ENCODE measurements around the gene FABP1.

Gene FABP1

DNA sequence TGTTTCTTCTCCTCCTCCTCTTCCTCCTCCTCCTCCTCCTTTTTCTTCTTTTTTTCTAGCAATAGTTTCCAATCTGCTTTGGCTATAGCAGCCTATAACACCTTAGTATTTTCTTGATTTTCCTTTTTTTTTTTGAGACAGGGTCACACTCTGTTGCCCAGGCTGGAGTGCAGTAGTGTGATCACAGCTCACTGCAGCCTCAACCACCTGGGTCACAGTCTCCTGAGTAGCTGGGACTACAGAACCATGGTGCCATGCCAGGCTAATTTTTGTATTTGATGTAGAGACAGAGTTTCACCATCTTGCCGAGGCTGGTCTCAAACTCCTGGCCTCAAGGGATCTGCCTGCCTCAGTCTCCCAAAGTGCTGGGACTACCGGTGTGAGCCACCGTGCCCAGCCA lies 31.6 kb upstream of the FABP1 start:
- Mint-ChIP-seq H3K27me3 (peaks cover 15% of the 10 kb centered on the region), H3K4me1 (no peaks in the 10 kb centered on the region), H3K36me3 (ENCODE audit: insufficient read depth) (no peaks in the 10 kb centered on the region), H3K9me3 (no peaks in the 10 kb centered on the region), H3K27ac (ENCODE audit: low read depth) (no peak overlapping the region), H3K4me3 (no peak overlapping the region)
- ATAC-seq (replicated peaks; ENCODE audit: extremely low read depth, poor library complexity, severe bottlenecking), result no peak
- no peak for DNase-seq (ENCODE audit: low spot score in 2 of 2)

DNA sequence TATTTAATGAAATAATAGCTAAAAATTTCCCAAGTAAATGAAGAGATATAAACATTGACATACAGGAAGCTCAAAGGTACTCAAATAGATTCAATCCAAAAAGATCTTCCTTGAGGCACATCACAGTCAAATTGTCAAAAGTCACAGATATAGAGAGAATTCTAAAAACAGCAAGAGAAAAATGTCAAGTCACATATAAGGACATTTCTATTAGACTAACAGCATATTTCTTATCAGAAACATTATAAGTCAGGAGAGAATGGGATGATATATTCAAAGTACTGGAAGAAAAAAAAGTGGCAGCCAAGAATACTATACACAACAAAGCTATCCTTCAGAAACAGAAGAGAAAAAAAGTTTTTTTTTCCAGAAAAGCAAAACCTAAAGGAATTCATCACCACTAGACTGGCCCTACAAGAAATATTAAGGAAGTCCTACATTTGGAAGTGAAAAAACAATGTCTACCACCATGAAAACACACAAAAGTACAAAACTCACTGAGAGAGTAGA lies 21.1 kb upstream of the FABP1 start:
- Mint-ChIP-seq H3K27ac (ENCODE audit: low read depth) (no peak overlapping the region), H3K27me3 (peaks cover 61% of the 10 kb centered on the region), H3K36me3 (ENCODE audit: insufficient read depth) (peaks cover 1% of the 10 kb centered on the region), H3K4me1 (no peaks in the 10 kb centered on the region), H3K9me3 (peaks cover 26% of the 10 kb centered on the region), H3K4me3 (no peak overlapping the region)
- DNase-seq (ENCODE audit: low spot score in 2 of 2) (no peak), ATAC-seq (replicated peaks; ENCODE audit: extremely low read depth, poor library complexity, severe bottlenecking) (no peak)

DNA sequence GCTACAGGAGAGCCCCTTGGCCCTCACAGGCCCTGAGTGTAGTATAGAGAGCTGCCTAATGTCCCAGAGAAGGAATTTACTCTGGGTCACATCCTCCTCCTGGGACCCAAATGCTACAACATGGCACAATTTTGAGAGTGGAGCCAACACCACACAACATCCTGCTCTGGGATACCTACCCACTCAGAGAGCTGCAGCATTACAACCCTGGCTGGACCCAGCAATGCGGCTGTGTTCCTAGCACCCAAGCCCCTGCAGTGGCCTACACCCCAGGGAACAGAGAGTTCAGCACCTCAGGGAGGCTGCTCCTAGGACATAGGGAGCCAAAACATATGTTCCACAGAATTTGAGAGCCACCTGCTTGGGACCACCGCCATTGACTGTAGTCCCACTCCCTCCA lies 19.3 kb upstream of the FABP1 start:
- Mint-ChIP-seq H3K9me3 (peaks cover 20% of the 10 kb centered on the region), H3K4me1 (no peaks in the 10 kb centered on the region), H3K4me3 (no peak overlapping the region), H3K27me3 (peaks cover 72% of the 10 kb centered on the region), H3K36me3 (ENCODE audit: insufficient read depth) (peaks cover 1% of the 10 kb centered on the region), H3K27ac (ENCODE audit: low read depth) (no peak overlapping the region)
- no peak for DNase-seq (ENCODE audit: low spot score in 2 of 2)
- ATAC-seq (replicated peaks; ENCODE audit: extremely low read depth, poor library complexity, severe bottlenecking), result no peak

DNA sequence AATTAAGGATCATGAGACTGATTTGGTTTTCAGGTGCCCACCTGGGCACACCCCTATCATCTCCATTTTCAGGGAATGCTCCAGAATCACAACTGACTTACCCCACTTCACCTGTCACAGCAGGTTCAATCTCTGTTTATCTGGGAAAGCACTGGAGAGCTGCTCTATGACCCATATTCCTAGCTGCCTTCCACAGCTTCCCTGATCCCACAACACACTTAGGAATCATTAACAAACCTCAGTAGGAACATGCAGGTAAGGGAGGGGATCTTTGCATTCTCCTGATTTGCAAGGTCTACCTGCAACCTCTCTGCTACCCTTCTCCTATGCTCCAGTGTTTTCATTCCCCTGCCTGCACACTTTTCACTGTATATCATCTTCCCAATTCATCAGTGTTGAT lies 18.7 kb upstream of the FABP1 start:
- no peak for ATAC-seq (replicated peaks; ENCODE audit: extremely low read depth, poor library complexity, severe bottlenecking)
- Mint-ChIP-seq H3K9me3 (peaks cover 17% of the 10 kb centered on the region), H3K4me3 (no peak overlapping the region), H3K27ac (ENCODE audit: low read depth) (no peak overlapping the region), H3K4me1 (no peaks in the 10 kb centered on the region), H3K27me3 (peaks cover 72% of the 10 kb centered on the region), H3K36me3 (ENCODE audit: insufficient read depth) (peaks cover 1% of the 10 kb centered on the region)
- no peak for DNase-seq (ENCODE audit: low spot score in 2 of 2)

DNA sequence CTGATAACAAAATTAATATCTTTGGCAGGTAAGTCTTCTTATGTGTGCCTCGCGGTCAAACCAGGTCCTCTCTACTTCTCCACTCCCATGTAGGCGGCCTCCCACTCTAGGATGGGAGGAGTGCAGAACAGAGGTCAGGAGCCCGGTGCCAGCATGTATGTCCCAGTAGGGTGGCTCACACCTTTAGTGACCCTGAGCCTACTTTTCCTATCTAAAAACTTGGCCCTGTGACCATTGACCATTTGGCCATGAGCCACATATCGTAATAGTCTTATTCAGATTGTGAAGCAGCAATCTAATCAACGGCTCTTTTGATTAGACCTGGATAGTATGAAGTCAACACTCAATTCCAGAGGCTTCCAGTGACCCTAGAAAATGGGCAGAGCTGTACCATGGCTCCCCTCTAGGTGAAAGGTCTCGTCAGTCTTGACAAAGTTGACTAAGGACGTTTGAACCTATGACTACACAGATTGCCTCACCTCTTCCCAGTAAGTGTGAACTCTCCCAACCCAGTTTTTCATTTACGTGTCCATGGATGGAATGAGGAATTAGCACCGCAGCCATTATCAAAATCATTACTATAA lies 17.1 kb upstream of the FABP1 start:
- DNase-seq (ENCODE audit: low spot score in 2 of 2), result no peak
- Mint-ChIP-seq H3K9me3 (peaks cover 17% of the 10 kb centered on the region), H3K27ac (ENCODE audit: low read depth) (no peak overlapping the region), H3K36me3 (ENCODE audit: insufficient read depth) (peaks cover 1% of the 10 kb centered on the region), H3K27me3 (peaks cover 86% of the 10 kb centered on the region), H3K4me1 (no peaks in the 10 kb centered on the region), H3K4me3 (no peak overlapping the region)
- no peak for ATAC-seq (replicated peaks; ENCODE audit: extremely low read depth, poor library complexity, severe bottlenecking)

DNA sequence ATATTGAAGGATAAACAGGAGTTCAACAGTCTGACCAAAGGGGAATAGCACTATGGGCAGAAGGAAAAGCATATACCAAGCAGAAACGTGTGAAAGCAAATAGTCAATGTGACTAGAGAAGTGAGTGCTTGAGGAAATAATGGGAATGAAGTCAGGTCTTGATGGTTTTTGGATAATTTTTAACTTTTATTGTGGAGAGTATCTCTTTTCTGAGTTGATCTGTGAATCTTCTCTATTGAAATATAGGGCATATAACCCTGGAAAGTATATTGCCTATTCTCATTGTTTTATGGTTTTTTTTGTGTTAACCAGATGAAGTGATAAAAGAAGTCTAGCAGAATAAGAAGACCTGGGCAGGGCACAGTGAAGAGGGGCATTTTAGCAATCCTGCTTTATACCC lies 16.4 kb upstream of the FABP1 start:
- H3K36me3 Mint-ChIP-seq (ENCODE audit: insufficient read depth), result peaks cover 1% of the 10 kb centered on the region

DNA sequence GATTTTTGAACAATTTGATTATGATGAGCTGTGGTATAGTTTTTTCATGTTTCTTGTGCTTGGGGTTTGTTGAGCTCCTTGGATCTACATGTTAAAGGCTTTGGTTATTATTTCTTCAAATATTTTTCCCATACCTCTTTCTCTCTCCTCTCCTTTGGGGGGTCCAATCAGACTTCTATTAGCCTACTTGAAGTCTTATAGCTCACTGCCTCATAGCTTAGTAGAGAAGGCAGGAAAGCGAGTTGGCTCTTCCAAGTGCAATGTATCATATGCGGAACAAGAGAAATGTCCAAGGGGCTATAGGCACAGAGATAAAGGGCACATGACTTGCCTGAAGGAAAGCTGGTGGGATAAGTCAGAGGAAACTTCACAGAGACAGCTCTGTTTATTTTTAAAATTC lies 14.1 kb upstream of the FABP1 start:
- Mint-ChIP-seq H3K27me3 (peaks cover 80% of the 10 kb centered on the region), H3K36me3 (ENCODE audit: insufficient read depth) (no peaks in the 10 kb centered on the region), H3K4me3 (no peak overlapping the region), H3K4me1 (no peaks in the 10 kb centered on the region), H3K27ac (ENCODE audit: low read depth) (no peak overlapping the region), H3K9me3 (no peaks in the 10 kb centered on the region)
- no peak for DNase-seq (ENCODE audit: low spot score in 2 of 2)
- no peak for ATAC-seq (replicated peaks; ENCODE audit: extremely low read depth, poor library complexity, severe bottlenecking)

More for the DNA sequence above, 16.4 kb upstream of the FABP1 start:
- no peak overlapping the region for H3K27ac Mint-ChIP-seq (ENCODE audit: low read depth)
- DNase-seq (ENCODE audit: low spot score in 2 of 2), result no peak
- peaks cover 14% of the 10 kb centered on the region for H3K9me3 Mint-ChIP-seq
- ATAC-seq (replicated peaks; ENCODE audit: extremely low read depth, poor library complexity, severe bottlenecking), result no peak
- H3K4me3 Mint-ChIP-seq, result no peak overlapping the region
- no peaks in the 10 kb centered on the region for H3K4me1 Mint-ChIP-seq
- H3K27me3 Mint-ChIP-seq, result peaks cover 90% of the 10 kb centered on the region

DNA sequence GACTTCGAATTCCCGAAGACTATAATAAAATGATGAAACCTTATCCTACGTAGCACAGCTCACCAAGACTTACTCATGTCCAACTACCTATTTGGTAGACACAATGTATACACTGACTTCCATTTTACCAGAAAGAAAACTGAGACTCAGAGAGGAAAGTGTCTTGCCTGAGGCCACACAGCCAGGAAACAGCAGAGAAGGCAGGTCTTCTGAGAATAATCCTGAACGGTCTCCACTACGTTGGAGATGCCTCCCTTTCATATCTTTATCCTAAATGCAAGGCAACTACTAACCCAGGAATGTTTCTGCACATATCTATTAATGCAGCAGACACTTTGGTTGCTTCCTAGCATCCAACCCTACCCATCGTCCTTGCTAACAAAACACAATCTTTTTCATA lies 11.9 kb upstream of the FABP1 start:
- Mint-ChIP-seq H3K27me3 (peaks cover 80% of the 10 kb centered on the region), H3K9me3 (no peaks in the 10 kb centered on the region), H3K4me1 (no peaks in the 10 kb centered on the region), H3K4me3 (no peak overlapping the region), H3K27ac (ENCODE audit: low read depth) (no peak overlapping the region), H3K36me3 (ENCODE audit: insufficient read depth) (peaks cover 2% of the 10 kb centered on the region)
- no peak for DNase-seq (ENCODE audit: low spot score in 2 of 2)
- ATAC-seq (replicated peaks; ENCODE audit: extremely low read depth, poor library complexity, severe bottlenecking), result no peak

DNA sequence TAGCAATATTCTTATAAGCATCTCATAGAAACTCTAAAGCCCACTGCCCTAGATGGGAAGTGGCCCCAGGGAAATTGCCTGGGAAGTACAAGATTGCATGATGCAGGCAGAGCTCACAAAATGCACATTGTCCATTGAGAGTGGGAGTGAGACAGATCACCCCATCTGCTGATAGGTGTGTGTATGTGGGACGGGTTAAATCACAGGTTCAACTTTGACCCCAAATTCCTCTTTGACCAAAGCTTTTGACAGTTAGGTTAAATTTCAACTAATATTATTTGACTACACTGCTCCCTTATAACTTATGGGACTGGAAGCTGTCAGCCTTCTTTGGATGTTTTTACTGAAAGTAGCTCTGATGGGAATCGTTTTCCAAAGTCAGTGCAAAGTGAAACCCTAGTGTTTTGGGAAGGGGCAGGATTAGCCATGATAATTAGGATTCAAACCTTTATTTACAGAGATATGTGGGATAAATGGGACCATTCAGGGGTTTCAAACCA lies 11.4 kb upstream of the FABP1 start:
- no peak for ATAC-seq (replicated peaks; ENCODE audit: extremely low read depth, poor library complexity, severe bottlenecking)
- H3K4me3 Mint-ChIP-seq, result no peak overlapping the region
- no peak for DNase-seq (ENCODE audit: low spot score in 2 of 2)
- H3K9me3 Mint-ChIP-seq, result no peaks in the 10 kb centered on the region
- H3K27me3 Mint-ChIP-seq, result peaks cover 78% of the 10 kb centered on the region
- no peaks in the 10 kb centered on the region for H3K4me1 Mint-ChIP-seq
- H3K27ac Mint-ChIP-seq (ENCODE audit: low read depth), result no peak overlapping the region
- peaks cover 2% of the 10 kb centered on the region for H3K36me3 Mint-ChIP-seq (ENCODE audit: insufficient read depth)

DNA sequence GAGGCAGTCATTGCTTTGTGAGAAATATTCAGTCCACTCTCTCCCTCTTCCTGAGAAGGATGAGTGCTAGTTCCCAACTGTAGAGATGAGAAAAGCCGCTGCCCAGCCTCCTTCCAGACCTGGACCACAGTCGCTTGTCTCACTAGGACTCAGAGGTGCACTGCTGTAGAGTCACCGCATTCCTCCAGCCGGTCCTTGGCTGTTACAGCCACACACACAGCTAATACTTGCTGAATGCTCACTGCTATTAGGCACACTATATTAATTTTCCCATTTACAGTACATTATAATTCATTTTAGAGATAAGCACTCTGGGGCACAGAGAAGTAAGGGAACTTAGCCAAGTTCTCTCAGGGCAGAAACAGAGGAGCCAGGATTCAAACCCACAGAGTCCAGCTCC lies 10.0 kb upstream of the FABP1 start:
- Mint-ChIP-seq H3K4me3 (no peak overlapping the region), H3K4me1 (no peaks in the 10 kb centered on the region), H3K36me3 (ENCODE audit: insufficient read depth) (peaks cover 2% of the 10 kb centered on the region), H3K27me3 (peaks cover 64% of the 10 kb centered on the region), H3K27ac (ENCODE audit: low read depth) (no peak overlapping the region), H3K9me3 (no peaks in the 10 kb centered on the region)
- DNase-seq (ENCODE audit: low spot score in 2 of 2), result no peak
- no peak for ATAC-seq (replicated peaks; ENCODE audit: extremely low read depth, poor library complexity, severe bottlenecking)

DNA sequence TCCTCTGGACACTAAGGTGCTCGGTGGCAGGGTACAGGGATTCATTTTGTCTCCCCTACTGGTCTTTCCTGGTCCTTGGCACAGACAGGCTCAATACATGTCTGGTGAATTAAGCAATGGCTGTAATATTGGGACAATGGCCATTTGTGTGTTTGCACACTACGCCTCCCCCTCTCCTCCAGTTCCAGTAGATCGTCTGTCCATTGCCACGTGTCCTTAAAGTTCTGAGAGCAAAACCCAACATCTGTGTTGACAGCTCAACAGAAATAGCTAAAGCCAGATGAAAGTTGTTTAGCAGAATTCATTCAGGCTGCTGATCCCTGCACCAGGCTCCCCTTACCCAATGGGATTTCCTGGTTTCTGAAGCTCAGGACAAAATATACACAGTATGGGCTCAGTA lies 9.0 kb upstream of the FABP1 start:
- Mint-ChIP-seq H3K27me3 (peaks cover 61% of the 10 kb centered on the region), H3K36me3 (ENCODE audit: insufficient read depth) (peaks cover 2% of the 10 kb centered on the region), H3K4me3 (no peak overlapping the region), H3K4me1 (no peaks in the 10 kb centered on the region), H3K9me3 (no peaks in the 10 kb centered on the region), H3K27ac (ENCODE audit: low read depth) (no peak overlapping the region)
- ATAC-seq (replicated peaks; ENCODE audit: extremely low read depth, poor library complexity, severe bottlenecking) (no peak), DNase-seq (ENCODE audit: low spot score in 2 of 2) (no peak)

DNA sequence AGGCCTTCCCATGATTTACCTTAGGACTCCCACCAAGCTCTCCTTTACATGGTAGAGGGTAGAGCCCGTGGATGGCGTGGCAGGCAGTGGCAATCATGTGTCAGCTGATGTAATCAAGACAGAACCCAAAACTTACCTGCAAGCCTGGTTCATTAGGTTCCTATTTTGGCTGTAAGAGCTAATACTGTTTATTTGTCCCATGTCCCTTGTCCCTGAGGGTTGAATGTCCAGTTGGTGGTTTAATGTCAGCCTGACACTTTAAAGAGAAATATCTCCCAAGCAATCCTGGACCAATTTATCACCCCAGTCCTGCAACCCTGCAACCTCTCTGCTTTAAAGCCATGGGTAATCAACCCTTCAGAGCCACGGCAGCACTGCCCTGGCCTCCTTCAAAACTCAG lies 6.0 kb upstream of the FABP1 start:
- no peak overlapping the region for H3K4me3 Mint-ChIP-seq
- no peak overlapping the region for H3K27ac Mint-ChIP-seq (ENCODE audit: low read depth)
- DNase-seq (ENCODE audit: low spot score in 2 of 2) (no peak), ATAC-seq (replicated peaks; ENCODE audit: extremely low read depth, poor library complexity, severe bottlenecking) (no peak)
- H3K4me1 Mint-ChIP-seq, result no peaks in the 10 kb centered on the region
- H3K36me3 Mint-ChIP-seq (ENCODE audit: insufficient read depth), result peaks cover 2% of the 10 kb centered on the region
- no peaks in the 10 kb centered on the region for H3K9me3 Mint-ChIP-seq
- peaks cover 54% of the 10 kb centered on the region for H3K27me3 Mint-ChIP-seq

DNA sequence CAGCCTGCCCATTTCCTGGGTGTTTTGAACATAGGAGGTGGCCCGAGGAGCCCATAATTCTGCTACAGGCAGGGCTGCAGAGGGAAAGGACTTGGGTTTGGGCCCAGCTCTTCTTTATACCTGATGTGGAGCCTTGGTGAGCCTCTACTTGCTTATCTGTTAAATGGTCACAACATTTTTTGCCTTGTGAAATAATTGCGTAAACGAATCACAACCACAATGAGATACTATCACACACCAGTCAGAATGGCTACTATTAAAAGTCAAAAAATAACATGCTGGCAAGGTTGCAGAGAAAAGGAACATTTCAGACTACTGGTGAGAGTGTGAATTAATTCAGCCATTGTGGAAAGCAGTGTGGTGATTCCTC lies 4.1 kb upstream of the FABP1 start:
- Mint-ChIP-seq H3K27ac (ENCODE audit: low read depth) (no peak overlapping the region), H3K4me1 (no peaks in the 10 kb centered on the region), H3K9me3 (no peaks in the 10 kb centered on the region), H3K4me3 (no peak overlapping the region), H3K27me3 (peaks cover 66% of the 10 kb centered on the region), H3K36me3 (ENCODE audit: insufficient read depth) (peaks cover 2% of the 10 kb centered on the region)
- no peak for DNase-seq (ENCODE audit: low spot score in 2 of 2)
- no peak for ATAC-seq (replicated peaks; ENCODE audit: extremely low read depth, poor library complexity, severe bottlenecking)

All from central memory CD8-positive, alpha-beta T cell (primary cell).